ENCODE data around the gene CFAP54.

DNA sequence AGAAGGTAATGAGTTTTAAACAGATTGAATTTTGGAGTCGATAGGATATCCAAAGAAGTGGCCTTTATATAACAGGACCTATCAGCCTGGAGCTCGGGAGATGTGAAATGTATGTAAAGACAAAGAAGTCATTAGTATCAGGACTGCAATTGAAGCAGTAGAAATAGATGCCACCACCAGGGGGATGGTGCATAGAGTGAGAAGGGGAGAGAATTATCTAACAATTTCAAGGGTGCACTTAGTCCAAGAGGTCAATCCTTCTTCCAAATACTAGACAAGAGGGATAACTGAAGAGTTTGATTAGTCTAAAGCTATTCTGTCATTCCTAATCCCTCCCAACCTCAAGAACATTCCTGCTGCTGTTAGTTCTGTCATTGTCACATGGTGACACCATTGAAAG is 127.8 kb downstream of the CFAP54 start:
- no peak for TF ChIP-seq CTCF (IDR thresholded peaks at IDR 0.05)
- TF ChIP-seq POLR2A (IDR thresholded peaks at IDR 0.05) = no peak
- no peak for TF ChIP-seq POLR2AphosphoS5 (IDR thresholded peaks at IDR 0.05; ENCODE audit: insufficient read depth in 1 of 2, low read depth in 1 of 2)
